Umbilical cord (tissue), 2 donors: ENCODE data around the gene PRRT1B. TPM values are rescaled to one million over a fixed set of nuclear protein-coding genes. Genes with fewer than 3 reads are reported as not detected.
"Not testable (repeated sequence)": the region's sequence is repeated elsewhere in the genome, so short reads cannot be mapped to it uniquely, and the experiment has no call there.

Experiments
- DNase-seq: peaks from one replicate; pipeline ENCODE4 v3.0.0-alpha.2; 2015; ENCODE audit warnings: low spot score
- total RNA-seq: library from RNA; depleted of rRNA; stranded (reverse); fragments of >200 nt; gene quantifications from one replicate; pipeline ENCODE4 v1.2.3, GENCODE V29; 2014; ENCODE audit warnings: low replicate concordance; ENCODE audit not compliant: insufficient read depth

The PRRT1B gene
- total RNA-seq = not detected

DNA sequence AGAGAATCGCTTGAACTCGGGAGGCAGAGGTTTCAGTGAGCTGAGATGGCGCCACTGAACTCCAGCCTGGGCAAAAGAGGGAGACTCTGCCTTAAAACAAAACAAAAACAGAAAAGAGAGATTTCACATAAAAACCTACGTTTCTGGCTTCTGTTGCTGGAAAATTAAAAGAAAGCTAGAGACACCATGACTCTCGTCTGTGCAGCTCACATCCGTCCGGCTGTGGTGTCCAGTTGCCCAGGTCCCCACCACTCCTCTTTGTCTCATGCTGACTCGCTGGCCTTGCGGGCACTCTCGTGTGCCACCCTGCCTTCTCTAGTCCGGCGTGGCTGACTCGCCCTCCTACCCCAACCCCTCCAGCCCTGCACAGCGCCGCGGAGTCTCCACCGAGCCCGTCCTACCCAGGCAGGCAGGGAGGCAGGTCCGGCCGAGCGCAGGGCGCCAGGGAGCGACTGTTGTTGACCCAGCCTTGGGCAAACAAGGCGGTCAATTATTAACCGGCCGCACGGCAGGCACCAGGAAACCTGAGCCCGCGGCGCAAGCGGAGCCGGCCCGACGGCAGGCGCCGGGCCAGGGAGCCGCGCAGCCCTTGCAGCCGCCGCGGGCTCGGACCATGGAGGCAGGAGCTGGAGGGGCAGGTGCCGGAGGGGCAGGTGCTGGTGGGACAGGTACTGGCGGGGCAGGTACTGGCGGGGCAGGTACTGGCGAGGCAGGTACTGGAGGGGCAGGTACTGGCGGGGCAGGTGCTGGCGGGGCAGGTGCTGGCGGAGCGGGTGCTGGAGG is at the start of gene PRRT1B:
Gene PRRT1B, plus strand, starts transcription at position 521 of the 783 bp plus-strand sequence. Its CDS starts 93 bp downstream, at position 614.
- no peak for DNase-seq

DNA sequence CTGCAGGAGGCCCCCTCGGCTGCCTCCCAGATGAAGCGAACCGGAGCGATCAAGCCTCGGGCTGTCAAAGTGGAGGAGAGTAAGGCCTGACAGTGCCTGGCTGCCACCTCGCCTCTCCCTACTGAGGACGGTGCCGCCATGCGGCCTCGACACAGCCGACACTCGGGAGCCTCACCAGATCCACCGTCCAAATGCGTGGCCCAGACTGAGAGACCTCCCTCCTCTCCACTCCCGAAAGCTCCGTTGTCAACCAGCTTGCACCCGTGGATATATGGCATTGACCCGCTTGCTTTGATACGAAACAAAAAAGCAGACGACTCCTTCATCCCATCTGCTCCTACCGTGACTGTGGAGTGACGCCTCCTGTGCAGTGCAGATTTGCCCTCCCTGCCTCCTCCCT is 49.5 kb upstream of the PRRT1B start:
- no peak for DNase-seq

DNA sequence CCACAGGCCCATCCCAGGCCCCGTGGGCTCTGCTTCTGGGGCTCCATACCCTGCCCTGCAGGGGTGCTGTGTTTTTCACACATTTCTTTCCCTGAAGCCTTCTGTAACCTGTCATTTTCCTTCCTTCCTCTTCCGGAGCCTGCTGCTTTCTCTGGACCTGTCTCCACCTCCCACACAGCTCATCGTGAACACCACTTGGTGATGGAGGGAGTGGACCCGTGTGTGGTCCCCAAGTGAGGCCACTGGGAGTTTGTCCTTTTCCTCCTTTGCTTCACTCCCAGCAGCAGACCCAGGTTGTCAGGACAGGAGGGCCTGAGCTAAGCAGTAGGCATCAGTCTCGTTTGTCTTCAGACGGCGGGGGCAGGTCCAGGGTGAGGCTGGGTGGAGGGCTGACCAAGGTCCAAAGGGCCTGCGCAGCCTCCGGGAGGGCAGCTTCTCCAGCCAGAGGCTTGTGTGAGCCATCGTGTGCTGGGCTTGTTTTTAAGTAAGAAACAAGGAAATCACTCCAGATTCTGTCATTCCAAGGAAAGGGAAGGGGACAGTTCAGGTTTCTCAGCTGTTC is 48.4 kb upstream of the PRRT1B start:
- no peak for DNase-seq

DNA sequence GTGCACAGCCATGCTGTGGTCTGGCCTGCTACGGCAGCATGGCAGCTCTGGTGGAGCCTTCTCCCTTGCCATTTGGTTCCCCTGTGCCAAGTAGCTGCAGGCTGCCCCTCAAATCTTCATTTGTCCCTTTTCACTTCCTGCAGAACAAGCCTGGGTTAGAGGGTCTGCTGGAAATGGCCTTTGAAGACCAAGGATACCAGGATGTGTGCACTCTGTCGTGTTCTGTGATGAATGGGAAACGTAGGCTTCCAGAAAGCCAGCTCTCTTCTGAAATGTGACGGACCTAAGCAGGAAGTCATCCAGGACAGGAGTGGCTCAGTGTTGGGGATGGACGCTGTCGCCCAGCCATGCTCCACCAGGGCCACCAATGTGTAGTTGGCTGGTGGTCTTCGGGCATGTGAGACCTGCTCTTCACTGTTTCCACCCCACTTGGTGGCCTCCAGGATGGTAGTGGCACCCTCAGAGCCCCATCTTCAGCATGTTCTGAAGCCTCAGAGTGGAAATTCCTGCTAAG is 46.0 kb upstream of the PRRT1B start:
- no peak for DNase-seq

DNA sequence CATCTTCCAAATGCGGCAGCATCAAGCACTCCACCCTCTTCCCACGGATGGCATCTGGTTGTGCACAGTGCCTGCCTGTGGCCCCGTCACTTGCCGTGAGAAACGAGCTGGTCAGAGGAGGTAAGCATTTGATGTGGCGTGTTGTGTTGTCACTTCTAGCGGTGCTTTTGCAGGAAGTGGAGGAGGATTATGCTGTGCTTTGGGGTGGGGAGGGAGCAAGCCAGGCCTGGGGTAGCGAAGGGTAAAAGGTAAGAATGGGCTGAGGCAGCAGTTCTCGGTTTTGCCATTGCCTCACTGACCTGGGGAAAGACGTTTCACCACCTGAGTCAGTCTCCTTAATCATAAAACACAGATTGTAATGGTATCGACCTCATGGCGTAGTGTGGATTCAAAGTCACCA is 44.9 kb upstream of the PRRT1B start:
- no peak for DNase-seq

DNA sequence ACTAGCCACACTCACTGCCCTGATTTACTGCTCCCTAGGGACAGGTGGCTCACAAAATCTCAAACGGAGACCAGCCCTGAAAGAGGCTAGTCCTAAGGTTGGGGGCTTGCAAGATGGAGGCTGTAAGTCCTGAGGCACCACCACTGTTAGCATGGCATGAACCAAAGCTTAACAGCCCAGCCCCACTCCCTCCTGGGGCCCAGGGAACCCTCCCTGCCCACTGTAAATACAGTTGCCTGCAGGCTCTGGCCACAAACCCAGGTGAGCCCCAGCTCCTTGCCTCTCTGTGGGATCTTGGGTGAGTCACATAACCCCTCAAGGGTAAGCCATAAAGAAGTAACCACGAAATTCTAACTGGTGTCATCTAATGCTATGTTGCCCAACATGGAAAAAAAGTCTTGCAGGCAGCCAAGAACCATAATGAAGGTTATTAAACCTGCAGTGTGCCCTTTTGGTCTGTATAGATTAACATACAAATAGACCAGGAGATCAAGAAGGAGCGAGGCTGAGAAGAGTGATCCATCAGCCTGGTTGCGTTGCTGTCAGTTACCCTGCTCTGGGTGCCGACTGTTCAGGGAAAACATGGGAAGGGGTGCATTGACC is 44.3 kb upstream of the PRRT1B start:
- no peak for DNase-seq

DNA sequence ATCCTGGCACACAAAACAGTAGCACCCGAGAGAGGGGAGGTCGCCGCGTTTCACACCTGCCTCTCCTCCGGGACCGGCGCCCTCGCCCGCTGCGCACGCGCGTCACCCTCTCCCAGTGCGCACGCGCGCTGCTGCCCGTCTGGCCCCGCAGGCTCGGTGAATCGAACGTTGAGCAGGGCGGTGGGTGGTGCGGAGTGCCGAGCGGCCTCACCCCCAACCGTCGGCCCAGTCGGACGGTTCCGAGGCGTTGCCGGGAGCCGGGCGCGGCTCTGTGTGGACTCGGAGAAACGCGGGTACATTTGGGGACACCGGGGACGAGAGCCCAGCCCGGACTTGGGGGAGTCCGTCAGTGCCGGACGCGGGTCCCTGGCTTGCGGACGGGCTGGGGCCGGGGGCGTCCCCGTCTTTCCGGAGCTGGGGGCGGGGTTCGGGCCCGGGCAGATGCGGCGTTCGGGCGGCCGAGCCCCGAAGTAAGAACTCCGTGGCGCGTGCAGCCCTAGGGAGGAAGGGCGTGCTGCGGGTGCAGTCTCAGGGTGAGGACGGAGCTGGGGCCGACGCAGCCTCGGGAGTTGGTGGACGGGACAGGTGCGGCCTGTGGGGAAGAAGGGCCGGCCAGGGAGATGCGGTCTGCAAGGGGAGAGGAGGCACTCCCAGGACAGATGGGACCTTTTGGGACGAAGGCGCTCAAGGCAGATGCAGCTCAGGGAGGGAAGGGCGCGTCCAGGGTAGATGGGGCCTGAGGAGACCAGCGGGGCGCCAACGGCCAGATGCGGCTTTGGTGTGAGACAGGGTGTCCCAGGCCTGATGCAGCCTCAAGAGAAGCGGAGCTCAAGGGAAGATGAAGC is 42.3 kb upstream of the PRRT1B start, which contains the start of gene POMT1:
Gene POMT1, plus strand, starts transcription at position 138 of the 845 bp plus-strand sequence. CDS start 1,301 bp downstream, outside the sequence.
- peak; percentile 89 for DNase-seq

DNA sequence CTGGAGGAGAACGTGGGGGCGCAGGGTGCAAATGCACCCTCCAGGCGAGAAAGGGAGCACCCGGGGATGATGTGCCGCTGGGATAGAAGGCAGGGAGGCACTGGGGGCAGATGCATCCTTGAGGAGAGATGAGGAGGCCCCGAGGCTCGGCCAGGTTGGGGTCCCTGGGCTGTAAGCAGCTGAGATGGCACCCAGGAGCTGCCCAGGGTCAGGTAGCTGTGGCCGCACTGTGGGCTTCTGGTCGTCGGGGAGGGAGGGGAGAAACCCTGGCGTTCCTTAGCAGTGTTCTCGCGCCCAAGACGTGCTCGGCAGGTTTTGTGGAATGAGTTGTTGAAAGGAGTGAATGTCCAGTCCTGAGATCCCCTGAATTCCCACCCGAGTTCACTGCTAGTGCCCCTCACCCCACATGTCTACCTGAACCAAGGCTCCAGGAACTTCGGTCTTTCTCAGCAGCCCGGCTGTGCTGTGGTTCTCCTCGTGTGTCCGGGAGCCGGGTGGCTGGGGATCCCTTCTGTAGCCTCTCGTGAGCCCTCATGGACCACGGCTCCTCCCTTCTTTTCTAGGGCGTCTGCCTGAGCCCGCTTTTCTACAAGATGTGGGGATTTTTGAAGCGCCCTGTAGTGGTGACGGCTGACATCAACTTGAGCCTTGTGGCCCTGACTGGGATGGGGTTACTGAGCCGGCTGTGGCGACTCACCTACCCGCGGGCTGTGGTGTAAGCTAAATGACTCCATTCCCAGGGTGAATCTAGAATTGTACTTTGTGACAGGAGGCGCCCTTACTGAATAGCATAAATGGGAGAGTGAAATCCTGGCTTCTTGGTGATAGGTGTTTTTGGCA is 41.5 kb upstream of the PRRT1B start:
- no peak for DNase-seq

DNA sequence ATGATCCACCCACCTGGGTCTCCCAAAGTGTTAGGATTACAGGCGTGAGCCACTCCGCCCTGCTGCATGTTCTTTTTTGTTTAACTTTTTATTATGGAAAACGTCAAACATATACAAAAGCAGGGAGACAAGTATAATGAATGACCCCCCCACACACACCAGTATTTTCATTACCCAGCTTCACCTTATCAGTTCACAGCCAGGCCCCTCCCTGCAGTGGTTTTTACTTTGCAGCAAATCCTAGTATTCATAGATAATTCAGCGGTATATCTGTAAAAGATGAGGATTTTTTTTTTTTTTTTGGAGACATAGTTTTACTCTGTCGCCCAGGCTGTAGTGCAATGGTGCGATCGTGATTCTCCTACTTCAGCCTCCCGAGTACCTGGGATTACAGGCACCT is 40.3 kb upstream of the PRRT1B start:
- DNase-seq = no peak

DNA sequence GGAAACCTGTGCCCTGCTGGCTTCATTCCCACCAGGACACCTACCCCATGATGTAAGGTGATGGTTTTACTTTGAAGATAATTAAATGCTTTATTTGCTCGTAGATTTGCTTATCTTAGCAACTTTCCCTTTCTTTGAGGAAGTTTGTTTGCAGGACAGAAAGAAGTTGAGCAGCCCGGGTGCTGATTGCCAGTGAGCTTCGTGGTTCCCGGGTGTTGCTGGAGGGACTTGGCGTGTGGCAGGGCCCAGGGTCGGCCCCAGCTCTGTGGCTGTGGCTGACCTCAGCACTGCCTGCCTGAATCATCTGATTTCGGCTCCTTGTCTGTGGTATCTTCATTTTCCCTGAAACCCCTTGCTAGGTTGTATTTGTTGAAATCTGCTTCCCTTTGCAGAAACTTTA is 33.9 kb upstream of the PRRT1B start:
- no peak for DNase-seq

DNA sequence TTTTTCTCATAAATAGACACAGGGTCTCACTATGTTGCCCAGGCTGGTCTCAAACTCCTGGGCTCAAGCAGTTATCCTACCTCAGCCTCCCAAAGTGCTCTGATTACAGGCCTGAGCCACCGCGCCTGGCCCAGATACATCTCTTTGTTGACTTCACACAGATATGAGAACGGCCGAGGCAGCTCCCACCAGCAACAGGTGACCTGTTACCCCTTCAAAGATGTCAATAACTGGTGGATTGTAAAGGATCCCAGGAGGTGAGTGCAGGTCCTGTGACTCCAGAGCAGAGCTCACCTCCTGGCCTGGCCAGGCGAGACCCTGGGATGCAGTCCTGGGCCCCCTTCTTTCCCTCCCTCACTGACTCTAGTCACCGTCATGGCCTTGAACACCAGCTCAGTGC is 33.4 kb upstream of the PRRT1B start:
- no peak for DNase-seq

DNA sequence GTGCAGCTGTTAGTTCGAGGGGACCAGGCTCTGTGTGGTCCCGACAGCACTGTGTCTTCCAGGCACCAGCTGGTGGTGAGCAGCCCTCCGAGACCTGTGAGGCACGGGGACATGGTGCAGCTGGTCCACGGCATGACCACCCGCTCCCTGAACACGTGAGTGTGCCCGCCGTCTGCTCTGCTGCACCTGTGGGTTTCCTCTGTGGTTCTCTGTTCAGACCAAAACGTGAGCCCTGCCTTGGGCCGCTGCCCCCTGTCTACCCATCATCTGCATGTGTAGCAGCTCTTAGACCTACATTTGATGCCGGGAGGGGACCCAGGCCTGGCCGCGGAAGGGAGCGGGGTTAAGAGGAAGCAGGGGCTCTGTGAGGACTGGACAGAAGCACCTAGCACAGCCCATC is 32.1 kb upstream of the PRRT1B start:
- no peak for DNase-seq

DNA sequence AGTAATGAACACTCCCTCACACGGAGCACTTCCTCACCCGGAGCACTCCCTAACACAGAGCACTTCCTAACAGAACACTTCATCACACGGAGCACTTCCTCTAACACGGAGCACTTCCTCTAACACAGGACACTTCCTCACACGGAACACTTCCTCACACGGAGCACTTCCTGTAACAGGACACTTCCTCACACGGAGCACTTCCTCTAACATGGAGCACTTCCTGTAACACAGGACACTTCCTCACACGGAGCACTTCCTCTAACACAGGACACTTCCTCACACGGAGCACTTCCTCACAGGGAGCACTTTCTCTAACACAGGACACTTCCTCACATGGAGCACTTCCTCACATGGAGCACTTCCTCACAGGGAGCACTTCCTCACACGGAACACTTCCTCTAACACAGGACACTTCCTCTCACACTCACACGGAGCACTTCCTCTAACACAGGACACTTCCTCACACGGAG is 29.7 kb upstream of the PRRT1B start:
- DNase-seq = not testable (repeated sequence)

DNA sequence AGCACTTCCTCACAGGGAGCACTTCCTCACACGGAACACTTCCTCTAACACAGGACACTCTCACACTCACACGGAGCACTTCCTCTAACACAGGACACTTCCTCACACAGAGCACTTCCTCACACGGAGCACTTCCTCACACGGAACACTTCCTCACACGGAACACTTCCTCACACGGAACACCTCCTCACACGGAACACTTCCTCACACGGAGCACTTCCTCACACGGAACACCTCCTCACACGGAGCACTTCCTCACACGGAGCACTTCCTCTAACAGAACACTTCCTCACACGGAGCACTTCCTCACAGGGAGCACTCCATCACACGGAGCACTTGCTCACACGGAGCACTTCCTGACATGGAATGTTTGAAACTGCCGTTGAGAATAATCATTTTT is 29.2 kb upstream of the PRRT1B start:
- no peak for DNase-seq

DNA sequence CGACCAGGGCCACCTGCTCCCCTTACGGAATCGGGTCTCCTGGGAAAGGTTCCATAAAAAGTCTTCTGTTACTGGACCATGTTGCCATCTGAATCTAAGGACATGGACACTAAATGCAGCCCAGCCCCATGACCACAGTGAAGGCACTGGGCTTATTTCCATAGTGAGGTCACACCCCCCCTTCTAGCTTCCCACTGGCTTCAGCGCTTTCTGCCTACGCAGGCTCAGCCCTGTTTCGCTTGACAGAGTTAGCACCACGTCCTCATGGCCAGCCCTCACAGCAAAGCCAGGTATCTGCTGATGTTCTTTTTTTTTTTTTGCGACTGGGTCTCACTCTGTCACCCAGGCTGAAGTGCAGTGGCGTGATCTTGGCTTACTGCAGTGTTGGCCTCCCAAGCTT is 28.4 kb upstream of the PRRT1B start:
- DNase-seq = no peak

DNA sequence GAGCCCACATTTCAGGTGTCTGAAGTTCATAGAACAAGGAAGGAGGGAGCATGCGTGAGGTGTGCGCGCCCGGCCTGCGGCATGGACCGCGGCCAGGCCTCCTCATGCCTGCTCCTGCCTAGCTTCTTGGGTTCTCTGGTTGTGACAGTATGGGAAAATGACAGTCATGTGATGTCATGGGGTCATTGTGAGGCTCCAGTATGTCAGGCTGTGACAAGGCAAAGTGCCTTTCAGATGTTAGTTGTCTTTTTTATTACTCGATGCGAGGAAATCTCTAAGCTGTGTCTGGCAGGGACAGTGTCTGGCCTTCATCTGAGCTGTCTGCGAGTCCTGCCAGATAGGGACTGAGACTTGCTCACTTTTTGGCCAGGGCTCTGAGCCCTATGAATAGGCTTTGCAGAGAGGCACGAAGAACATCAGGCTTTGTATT is 27.5 kb upstream of the PRRT1B start:
- peak; percentile 73 for DNase-seq

DNA sequence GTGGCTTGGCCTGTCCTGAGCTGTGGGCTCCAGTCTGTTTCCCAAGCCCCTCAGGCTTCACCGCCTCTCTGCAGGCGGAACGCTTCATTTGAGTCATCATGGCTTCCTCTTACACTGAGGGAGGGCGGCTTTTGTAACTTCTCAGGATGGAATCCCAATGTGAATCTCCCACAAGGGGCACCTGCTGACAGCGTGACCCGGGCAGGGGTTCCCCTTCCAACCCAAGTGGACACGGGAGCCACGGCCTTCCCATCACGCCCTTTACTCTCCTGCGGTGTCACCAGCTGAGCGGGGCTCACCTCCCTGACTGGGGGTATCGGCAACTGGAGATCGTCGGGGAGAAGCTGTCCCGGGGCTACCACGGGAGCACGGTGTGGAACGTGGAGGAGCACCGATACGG is 26.8 kb upstream of the PRRT1B start:
- no peak for DNase-seq

DNA sequence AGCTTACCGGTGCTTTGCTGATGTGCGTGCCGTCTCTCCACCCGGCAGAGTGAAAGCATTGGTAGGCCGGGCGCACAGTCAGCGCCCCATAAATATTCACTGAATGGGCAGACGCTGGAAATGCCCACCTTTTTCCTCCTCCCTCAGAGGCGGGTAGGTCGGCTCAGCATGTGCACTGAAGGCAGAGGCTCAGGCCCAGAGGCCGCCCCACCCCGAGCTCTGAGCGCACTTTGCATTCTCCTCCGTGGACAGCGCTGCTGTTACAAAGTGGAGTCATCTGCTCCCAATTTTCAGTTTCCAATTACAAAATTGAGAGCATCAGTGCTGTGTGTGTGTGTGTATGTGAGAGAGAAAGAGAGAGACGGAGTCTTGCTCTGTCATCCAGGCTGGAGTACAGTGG is 24.8 kb upstream of the PRRT1B start:
- DNase-seq = no peak

DNA sequence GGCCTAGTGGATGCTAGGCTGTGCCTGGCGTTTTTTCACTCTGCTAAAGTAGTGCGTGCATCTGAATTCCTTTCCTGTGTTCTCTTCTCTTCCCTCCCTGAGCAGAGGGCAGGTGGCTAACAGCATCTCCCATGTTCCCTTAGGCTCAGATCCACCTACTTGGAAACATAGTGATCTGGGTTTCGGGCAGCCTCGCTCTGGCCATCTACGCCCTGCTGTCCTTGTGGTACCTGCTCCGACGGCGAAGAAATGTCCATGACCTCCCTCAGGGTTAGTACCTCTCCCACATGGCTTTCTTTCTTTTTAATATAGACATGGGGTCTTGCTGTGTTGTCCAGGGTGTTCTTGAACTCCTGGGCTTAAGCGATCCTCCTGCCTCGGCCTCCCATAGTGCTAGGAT is 24.1 kb upstream of the PRRT1B start:
- DNase-seq = no peak

DNA sequence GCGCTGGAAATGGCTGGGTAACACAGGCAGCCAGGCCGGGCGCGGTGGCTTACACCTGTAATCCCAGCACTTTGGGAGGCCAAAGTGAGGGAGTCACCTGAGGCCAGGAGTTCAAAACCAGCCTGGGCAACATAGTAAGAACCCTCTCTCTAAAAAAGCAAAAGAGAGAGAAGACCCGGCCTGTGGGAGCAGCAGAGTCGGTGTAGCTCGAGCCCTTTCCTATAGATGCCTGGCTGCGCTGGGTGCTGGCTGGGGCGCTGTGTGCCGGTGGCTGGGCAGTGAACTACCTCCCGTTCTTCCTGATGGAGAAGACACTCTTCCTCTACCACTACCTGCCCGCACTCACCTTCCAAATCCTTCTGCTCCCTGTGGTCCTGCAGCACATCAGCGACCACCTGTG is 23.5 kb upstream of the PRRT1B start:
- DNase-seq = no peak
